Measurements from ENCODE around the gene NTNG1.

The NTNG1 gene

GRCh38 chr1:107525961-107526360 lies 385.1 kb downstream of the NTNG1 start:
- no peak for DNase-seq

- DNase-seq = no peak
Measured at GRCh38 chr1:107526524-107527198, 385.8 kb downstream of the NTNG1 start.

- peak; percentile 62 for DNase-seq
Measured at GRCh38 chr1:107529511-107530149, 388.8 kb downstream of the NTNG1 start.

- DNase-seq = peak; percentile 81
Measured at GRCh38 chr1:107530543-107530942, 389.7 kb downstream of the NTNG1 start.

GRCh38 chr1:107531065-107531908 lies 390.4 kb downstream of the NTNG1 start:
- DNase-seq = no peak

- DNase-seq = no peak
Measured at GRCh38 chr1:107532318-107532717, 391.5 kb downstream of the NTNG1 start.
